ENCODE measurements around the gene PRPF18. TPM values are rescaled to one million over a fixed set of nuclear protein-coding genes. Genes with fewer than 3 reads are reported as not detected.
"Not testable (repeated sequence)": the region's sequence is repeated elsewhere in the genome, so short reads cannot be mapped to it uniquely, and the experiment has no call there.

Gene PRPF18, protein sequence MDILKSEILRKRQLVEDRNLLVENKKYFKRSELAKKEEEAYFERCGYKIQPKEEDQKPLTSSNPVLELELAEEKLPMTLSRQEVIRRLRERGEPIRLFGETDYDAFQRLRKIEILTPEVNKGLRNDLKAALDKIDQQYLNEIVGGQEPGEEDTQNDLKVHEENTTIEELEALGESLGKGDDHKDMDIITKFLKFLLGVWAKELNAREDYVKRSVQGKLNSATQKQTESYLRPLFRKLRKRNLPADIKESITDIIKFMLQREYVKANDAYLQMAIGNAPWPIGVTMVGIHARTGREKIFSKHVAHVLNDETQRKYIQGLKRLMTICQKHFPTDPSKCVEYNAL
- 10 to 100 TPM; 21.9 to 25.1 TPM for total RNA-seq

DNA sequence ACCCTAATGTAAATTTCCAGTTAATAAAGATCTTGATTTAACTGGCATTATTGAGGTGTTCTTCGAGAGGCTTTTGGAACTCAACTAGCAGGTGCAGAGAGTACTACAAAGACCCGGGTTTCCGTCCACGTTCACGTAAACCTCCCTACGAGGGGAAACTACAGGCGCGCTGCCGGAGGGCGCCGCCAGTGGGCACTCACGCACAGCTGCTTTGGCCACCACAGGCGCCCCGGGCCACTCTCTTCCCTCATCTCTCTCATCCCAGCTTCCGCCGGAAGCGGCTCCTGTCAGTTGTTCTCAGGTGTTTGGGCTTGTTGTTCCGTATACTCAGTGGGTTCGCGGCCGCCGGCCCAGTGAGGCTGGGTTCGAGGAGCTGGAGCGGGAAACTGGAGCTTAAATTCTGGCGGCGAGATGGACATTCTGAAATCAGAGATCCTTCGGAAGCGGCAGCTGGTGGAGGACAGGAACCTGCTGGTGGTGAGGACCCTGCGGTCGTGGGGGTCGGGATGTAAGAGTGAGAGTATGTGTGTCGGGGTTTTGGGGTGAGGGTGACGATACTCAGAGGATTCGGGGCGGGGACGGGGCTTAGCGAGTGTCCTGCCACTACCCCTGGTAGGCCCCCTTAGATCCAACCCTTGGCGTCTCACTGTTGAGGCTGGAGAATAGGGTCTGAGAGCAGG lies at the start of gene PRPF18:
Gene PRPF18, plus strand, starts transcription at position 290 of the 680 bp plus-strand sequence. Its CDS starts 122 bp downstream, at position 412.
- ChIA-PET CTCF (interaction anchor here (0.7 to 2.6 kb wide), 8 partner anchors 9 to 215 kb away, joined by 3 to 17 read pairs (median 4); no protein-coding TSS in a partner anchor), POLR2A (no interaction called here)
- H3K27ac Mint-ChIP-seq, result peak within 1 kb of the TSS; percentile 70
- H3K36me3 Mint-ChIP-seq, result peaks cover 6% of the 10 kb centered on the region
- intact Hi-C loops (cut with micrococcal nuclease), result loop anchor here (1.0 to 2.0 kb wide), 7 partner anchors 192 to 426 kb away; partner anchors contain the start of genes MCM10 and SEPHS1
- H3K27me3 Mint-ChIP-seq, result peaks cover 15% of the 10 kb centered on the region
- H3K9me3 Mint-ChIP-seq, result no peaks in the 10 kb centered on the region
- peak within 1 kb of the TSS; percentile 100 for H3K4me3 Mint-ChIP-seq
- peak; percentile 96 for DNase-seq
- H3K4me1 Mint-ChIP-seq (ENCODE audit: low read depth), result peaks cover 26% of the 10 kb centered on the region

DNA sequence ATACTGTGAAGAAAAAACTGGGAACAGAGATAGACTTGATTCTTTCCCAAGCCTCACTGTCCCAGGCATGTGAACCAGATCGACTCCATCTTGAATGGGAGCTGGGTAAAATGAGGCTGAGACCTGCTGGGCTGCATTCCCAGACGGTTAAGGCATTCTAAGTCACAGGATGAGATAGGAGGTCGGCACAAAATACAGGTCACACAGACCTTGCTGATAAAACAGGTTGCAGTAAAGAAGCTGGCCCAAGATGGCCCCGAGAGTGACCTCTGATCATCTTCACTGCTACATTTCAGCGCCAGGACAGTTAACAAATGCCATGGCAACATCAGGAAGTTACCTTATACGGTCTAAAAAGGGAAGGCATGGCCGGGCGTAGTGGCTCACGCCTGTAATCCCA lies 48.8 kb upstream of the PRPF18 start:
- intact Hi-C loops (cut with micrococcal nuclease); H3K4me1 Mint-ChIP-seq (ENCODE audit: low read depth); POLR2A ChIA-PET; H3K4me3 Mint-ChIP-seq; DNase-seq; H3K27ac Mint-ChIP-seq; H3K36me3 Mint-ChIP-seq; H3K9me3 Mint-ChIP-seq: not testable (repeated sequence)
- CTCF ChIA-PET, result interaction anchor here (0.6 to 1.9 kb wide), 2 partner anchors 20 to 98 kb away, joined by 3 to 8 read pairs; no protein-coding TSS in a partner anchor
- peaks cover 30% of the 10 kb centered on the region for H3K27me3 Mint-ChIP-seq

DNA sequence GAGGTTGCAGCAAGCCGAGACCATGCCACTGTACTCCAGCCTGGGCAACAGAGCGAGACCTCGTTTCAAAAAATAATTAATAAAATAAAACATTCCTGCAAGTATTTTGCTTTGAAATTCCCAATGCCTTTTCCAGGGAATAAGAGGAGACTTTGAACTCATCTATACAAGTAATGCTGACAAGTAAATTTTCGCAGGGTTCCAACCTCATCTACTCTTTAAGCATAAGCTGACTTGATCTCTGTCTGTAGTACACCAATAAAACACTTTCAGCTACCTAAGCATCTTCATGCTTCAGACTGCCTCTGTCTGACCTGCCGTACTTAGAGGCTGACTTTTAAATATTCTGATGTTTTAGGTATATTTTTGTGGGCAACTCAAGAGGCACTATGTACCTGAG lies 44.2 kb upstream of the PRPF18 start:
- Mint-ChIP-seq H3K27ac (no peak overlapping the region), H3K9me3 (no peaks in the 10 kb centered on the region), H3K27me3 (peaks cover 32% of the 10 kb centered on the region), H3K36me3 (no peaks in the 10 kb centered on the region), H3K4me3 (no peak overlapping the region), H3K4me1 (ENCODE audit: low read depth) (no peaks in the 10 kb centered on the region)
- intact Hi-C loops (cut with micrococcal nuclease), result no loop called here
- ChIA-PET CTCF (no interaction called here), POLR2A (no interaction called here)
- no peak for DNase-seq

DNA sequence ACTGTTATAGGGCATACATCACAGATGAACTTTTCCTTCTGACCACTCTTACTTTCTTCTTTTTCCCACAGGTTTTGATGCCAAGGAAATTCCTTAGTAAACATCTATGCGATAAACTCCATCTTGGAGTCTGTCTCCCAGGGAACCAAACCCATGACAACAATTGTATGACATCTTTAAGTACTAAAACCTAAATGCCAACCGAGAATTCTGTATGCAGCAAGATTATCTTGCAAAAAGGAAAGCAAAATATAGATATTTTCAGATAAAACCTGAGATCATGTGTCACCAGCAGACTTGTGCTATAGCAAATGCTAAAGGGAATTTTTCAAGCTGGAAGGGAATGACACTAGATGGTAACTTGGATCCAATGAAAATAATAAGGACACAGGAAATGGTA lies 36.0 kb upstream of the PRPF18 start:
- Mint-ChIP-seq H3K36me3 (peaks cover 5% of the 10 kb centered on the region), H3K9me3 (peaks cover 23% of the 10 kb centered on the region), H3K4me3 (no peak overlapping the region), H3K27ac (no peak overlapping the region), H3K27me3 (peaks cover 21% of the 10 kb centered on the region), H3K4me1 (ENCODE audit: low read depth) (no peaks in the 10 kb centered on the region)
- ChIA-PET CTCF (no interaction called here), POLR2A (no interaction called here)
- intact Hi-C loops (cut with micrococcal nuclease), result no loop called here
- no peak for DNase-seq

DNA sequence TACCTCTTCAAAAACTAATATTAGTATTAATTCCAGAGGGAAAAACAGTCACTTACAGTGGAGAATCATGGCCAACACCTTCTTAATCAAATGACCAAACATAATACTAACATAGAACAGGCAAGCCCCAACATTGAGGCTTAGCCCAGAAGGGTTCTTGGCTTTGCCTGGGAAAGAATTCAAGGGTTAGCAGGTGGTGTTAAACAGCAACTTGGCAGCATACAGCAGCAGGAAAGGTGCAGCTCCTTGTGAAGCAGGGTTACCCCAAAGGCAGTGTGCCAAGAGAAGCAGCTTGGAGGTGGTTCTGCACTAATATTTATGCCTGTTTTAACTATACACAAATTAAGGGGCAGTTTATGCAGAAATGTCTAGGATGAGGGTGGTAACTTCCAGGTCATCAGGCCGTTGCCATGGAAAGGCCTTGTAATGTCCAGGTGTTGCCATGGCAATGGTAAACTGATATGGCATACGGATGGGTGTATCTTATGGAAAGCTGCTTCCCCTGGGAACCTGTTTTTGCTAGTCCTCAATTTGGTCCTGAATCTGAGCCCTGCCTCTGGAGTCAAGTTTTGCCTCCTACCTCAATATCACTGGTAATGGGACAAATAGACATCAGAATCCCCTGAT lies 30.8 kb upstream of the PRPF18 start:
- Mint-ChIP-seq H3K27ac (no peak overlapping the region), H3K9me3 (peaks cover 3% of the 10 kb centered on the region), H3K4me3 (no peak overlapping the region), H3K27me3 (peaks cover 14% of the 10 kb centered on the region), H3K36me3 (no peaks in the 10 kb centered on the region), H3K4me1 (ENCODE audit: low read depth) (peaks cover 2% of the 10 kb centered on the region)
- ChIA-PET CTCF (no interaction called here), POLR2A (no interaction called here)
- intact Hi-C loops (cut with micrococcal nuclease), result no loop called here
- DNase-seq, result no peak

DNA sequence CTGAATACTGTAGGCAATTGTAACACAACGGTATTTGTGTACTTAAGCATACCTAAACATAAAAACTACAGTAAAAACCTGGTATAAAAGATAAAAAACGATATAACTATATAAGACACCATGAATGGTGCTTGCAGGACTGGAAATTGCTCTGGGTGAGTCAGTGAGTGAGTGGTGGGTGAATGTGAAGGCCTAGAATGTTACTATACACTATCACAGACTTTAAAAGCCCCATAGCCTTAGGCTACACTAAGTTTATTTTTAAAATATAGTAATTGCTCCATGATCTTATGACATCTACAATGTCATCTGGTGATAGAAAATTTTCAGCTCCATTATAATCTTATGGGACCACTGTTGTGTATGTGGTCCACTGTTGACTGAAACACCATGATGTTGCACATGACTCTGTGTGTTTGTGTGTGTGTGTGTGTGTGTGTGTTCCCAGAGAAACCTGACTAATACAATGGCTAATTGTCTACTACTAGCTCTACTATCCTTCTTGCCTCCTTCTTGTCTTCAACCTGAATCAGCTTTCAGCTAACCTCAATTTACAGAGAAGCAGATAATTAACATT lies 27.6 kb upstream of the PRPF18 start:
- ChIA-PET CTCF (no interaction called here), POLR2A (no interaction called here)
- H3K36me3 Mint-ChIP-seq, result no peaks in the 10 kb centered on the region
- H3K4me1 Mint-ChIP-seq (ENCODE audit: low read depth), result peaks cover 2% of the 10 kb centered on the region
- H3K27ac Mint-ChIP-seq, result no peak overlapping the region
- intact Hi-C loops (cut with micrococcal nuclease), result no loop called here
- H3K27me3 Mint-ChIP-seq, result peaks cover 8% of the 10 kb centered on the region
- H3K9me3 Mint-ChIP-seq, result no peaks in the 10 kb centered on the region
- no peak overlapping the region for H3K4me3 Mint-ChIP-seq
- no peak for DNase-seq

DNA sequence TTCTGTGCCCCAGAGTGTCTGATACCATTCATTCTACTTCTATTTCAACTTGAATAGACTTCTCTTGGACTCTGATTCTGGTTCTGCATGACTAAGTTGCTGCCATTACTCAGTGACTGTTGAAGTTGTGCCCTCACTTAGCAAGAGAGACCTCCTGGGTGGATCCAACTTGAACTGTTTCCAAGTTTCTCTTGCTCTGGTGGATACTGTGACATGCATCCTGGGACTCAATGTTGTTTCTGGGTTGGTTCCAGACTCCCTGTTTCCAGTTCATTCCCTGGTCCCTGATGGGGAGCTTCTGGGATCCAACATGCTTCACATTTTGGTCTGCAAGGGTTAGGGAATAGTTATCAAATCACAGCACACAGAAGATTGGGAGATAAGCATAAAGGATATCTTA lies 26.2 kb upstream of the PRPF18 start:
- ChIA-PET POLR2A (no interaction called here), CTCF (interaction anchor here (0.6 kb wide), 1 partner anchor 130 kb away, joined by 3 read pairs; no protein-coding TSS in a partner anchor)
- H3K36me3 Mint-ChIP-seq, result no peaks in the 10 kb centered on the region
- peaks cover 2% of the 10 kb centered on the region for H3K4me1 Mint-ChIP-seq (ENCODE audit: low read depth)
- intact Hi-C loops (cut with micrococcal nuclease), result no loop called here
- H3K4me3 Mint-ChIP-seq, result no peak overlapping the region
- H3K27me3 Mint-ChIP-seq, result peaks cover 7% of the 10 kb centered on the region
- no peaks in the 10 kb centered on the region for H3K9me3 Mint-ChIP-seq
- no peak overlapping the region for H3K27ac Mint-ChIP-seq
- DNase-seq, result no peak

DNA sequence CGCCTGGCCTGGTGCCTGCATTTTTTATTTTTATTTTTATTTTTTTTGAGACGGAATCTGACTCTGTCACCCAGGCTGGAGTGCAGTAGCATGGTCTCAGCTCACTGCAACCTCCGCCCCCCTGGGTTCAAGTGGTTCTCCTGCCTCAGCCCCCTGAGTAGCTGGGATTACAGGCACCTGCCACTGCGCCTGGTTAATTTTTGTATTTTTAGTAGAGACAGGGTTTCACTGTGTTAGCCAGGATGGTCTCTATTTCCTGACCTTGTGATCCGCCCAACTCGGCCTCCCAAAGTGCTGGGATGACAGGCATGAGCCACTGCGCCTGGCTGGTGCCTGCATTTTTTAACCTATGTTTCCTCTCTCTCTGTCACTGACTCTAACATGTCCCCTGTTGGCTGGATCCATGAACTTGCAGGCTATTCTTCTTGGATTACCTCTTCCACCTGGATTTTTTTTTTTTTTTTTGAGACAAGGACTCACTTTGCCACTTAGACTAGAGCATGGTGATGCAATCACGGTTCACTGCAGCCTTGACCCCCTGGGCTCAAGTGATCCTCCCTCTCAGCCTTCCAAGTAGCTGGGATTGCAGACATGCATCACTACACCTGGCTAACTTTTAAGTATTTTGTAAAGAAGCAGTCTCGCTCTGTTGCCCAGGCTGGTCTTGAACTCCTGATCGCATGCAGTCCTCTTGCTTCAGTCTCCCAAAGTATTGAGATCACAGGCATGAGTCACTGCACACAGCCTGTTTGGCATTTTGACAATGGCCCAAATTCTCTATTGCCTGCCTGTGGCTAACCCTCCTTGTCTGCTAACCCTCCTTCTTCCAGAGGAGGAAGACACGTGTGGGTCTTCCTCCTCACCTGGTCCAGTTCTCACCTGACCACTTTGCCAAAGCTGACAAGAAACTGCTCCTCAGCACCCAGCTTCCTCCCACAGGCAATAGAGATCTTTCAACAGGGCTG lies 23.0 kb upstream of the PRPF18 start:
- intact Hi-C loops (cut with micrococcal nuclease), result no loop called here
- no peak overlapping the region for H3K4me3 Mint-ChIP-seq
- no peak overlapping the region for H3K27ac Mint-ChIP-seq
- H3K27me3 Mint-ChIP-seq, result peaks cover 7% of the 10 kb centered on the region
- H3K4me1 Mint-ChIP-seq (ENCODE audit: low read depth), result no peaks in the 10 kb centered on the region
- no peaks in the 10 kb centered on the region for H3K9me3 Mint-ChIP-seq
- DNase-seq, result no peak
- no peaks in the 10 kb centered on the region for H3K36me3 Mint-ChIP-seq
- ChIA-PET POLR2A (no interaction called here), CTCF (no interaction called here)

DNA sequence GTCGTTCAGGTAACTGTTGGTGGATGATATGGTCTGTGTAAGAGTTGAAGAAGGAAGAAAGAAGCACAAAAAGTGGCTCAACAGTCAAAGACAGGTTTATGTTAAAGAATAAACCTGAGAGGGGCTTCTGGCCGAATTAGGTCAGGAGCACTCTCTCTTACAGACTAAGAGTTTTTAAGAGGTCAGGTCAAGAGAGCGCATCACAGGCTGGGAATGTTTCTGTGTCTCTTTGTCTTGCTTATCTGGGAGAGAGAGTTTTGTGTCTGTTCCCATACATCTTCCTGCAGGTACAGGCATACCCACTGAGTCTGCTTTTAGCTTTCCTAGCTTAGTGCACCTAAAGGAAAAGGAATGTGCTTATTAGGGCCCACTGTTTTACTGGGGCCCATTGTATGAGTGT lies 22.2 kb upstream of the PRPF18 start:
- Mint-ChIP-seq H3K27me3 (peaks cover 8% of the 10 kb centered on the region), H3K9me3 (no peaks in the 10 kb centered on the region), H3K4me1 (ENCODE audit: low read depth) (no peaks in the 10 kb centered on the region), H3K27ac (no peak overlapping the region), H3K36me3 (no peaks in the 10 kb centered on the region), H3K4me3 (no peak overlapping the region)
- no peak for DNase-seq
- intact Hi-C loops (cut with micrococcal nuclease), result no loop called here
- ChIA-PET CTCF (no interaction called here), POLR2A (no interaction called here)

DNA sequence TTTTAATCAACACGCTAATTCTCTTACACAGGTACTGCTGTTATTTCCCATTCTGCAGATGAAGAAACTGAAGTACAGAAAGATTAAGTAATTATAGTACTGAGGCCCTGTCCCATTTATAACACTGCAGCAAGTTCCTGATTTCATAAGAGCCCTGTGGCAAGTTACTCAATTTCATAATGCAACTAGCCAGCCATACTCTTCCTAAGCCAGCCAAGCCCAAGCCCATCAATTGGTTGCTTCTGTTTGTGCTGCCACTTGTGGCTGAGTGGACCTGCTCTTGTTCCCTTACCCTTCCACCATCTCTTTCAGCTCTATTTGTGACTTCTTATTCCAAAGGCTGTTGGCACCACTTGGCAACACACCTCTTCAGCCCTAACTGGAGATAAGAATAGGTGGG lies 19.7 kb upstream of the PRPF18 start:
- no peaks in the 10 kb centered on the region for H3K36me3 Mint-ChIP-seq
- ChIA-PET POLR2A (no interaction called here), CTCF (no interaction called here)
- no peaks in the 10 kb centered on the region for H3K9me3 Mint-ChIP-seq
- H3K4me1 Mint-ChIP-seq (ENCODE audit: low read depth), result no peaks in the 10 kb centered on the region
- H3K27me3 Mint-ChIP-seq, result peaks cover 12% of the 10 kb centered on the region
- H3K4me3 Mint-ChIP-seq, result no peak overlapping the region
- intact Hi-C loops (cut with micrococcal nuclease), result no loop called here
- no peak for DNase-seq
- no peak overlapping the region for H3K27ac Mint-ChIP-seq

DNA sequence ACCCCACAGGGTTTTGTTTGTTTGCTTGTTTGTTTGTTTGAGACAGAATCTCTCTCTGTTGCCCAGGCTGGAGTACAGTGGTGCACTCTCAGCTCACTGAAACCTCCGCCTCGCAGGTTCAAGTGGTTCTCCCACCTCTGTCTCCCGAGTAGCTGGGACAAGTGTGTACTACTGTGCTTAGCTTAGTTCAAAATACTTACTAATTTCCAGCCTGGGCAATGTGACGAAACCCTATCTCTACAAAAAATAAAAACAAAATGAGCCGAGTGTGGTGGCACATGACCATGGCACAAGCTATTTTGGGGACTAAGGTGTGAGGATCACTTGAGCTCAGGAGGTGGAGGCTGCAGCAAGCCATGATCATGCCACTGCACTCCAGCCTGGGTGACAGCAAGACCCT lies 15.2 kb upstream of the PRPF18 start:
- Mint-ChIP-seq H3K4me1 (ENCODE audit: low read depth) (no peaks in the 10 kb centered on the region), H3K9me3 (peaks cover 5% of the 10 kb centered on the region), H3K36me3 (no peaks in the 10 kb centered on the region), H3K27me3 (peaks cover 18% of the 10 kb centered on the region), H3K4me3 (no peak overlapping the region), H3K27ac (no peak overlapping the region)
- intact Hi-C loops (cut with micrococcal nuclease), result no loop called here
- no peak for DNase-seq
- ChIA-PET CTCF (interaction anchor here (0.7 kb wide), 1 partner anchor 199 kb away, joined by 3 read pairs; no protein-coding TSS in a partner anchor), POLR2A (no interaction called here)
